Bone marrow (tissue), 2 donors: ENCODE data around the gene GCNA.
A peak's percentile ranks its signal among the peaks of the same experiment; 100 is the strongest.

ENCODE experiments used
- DNase-seq, 2 donors: peaks; one replicate each; lab custom pipeline; 2025; lab: John Stamatoyannopoulos, UW

Gene GCNA

DNA sequence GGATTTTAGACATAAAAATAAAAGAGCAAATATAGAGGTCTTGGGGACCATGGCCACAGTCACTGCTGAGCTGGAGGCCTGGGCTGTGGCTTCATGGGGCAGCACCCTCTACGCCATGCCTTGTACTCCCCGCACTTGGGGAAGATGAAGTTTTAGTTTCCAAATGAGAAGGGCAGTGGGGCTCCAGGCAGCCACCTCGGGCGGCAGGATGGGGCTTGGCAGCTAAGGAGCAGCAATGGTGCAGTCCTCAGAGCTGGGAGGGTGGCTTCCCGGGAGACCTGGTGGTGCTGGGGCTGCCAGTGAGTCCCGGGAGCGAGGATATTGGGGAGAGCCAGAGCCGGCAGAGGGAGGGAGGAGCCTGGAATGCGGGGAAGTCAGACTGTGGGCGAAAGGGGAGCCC, 37.7 kb downstream of the GCNA start:
- DNase-seq, result no peak

DNA sequence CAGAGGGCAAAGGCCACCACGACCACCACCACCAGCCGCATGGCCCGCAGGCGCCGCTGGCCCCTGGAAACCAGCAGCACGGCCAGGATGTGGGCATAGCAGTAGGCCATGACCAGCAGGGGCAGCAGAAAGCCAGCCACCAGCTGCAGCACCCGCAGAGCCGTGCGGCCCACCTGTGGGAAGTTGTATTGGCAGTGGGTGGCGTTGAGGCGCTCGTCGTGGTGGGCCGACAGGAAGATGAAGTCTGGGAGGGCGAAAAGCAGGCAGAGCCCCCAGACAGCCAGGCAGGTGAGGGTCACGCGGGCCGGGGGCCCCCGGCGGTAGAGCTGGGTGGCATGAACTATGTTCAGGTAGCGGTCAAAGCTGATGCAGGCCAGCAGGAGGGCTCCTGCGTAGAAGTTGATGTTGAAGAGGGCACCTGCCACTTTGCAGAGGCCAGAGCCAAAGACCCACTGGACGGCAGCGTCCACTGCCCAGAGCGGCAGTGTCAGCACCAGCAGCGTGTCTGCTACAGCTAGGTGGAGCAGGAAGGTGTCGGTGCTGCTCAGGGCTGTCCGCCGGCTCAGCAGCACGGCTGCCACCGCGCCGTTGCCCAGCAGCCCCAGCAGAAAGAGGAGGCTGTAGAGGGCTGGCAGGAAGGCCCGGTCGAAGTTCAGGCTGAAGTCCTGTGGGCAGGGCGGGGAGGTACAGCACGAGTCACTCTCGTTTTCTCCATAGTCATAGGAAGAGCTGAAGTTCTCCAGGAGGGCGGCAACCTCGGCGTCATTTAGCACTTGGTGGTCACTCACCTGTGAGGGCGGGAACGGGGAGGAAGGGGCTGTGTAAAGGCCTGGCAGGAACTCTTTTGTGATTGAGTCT, 38.7 kb downstream of the GCNA start:
- DNase-seq, result no peak

DNA sequence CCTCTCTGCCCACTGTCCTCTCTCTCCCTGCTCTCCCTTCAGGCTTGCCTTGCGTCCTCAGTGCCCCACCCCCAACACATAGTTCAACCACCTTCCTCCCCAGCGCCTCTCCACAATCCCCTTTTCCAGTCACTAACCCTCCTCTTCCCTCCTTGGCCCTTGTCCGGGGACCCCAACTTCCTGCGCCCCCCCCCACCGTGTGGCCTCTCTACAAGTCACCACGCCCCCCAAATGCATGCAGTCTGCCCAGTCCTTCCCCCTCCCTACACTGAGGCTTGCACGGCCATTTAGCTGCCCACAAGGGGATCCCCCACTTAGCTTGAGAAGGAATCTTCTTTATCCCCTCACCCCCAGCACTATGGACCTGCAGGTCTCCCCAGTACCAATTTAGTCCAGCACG, 39.5 kb downstream of the GCNA start:
- no peak for DNase-seq

DNA sequence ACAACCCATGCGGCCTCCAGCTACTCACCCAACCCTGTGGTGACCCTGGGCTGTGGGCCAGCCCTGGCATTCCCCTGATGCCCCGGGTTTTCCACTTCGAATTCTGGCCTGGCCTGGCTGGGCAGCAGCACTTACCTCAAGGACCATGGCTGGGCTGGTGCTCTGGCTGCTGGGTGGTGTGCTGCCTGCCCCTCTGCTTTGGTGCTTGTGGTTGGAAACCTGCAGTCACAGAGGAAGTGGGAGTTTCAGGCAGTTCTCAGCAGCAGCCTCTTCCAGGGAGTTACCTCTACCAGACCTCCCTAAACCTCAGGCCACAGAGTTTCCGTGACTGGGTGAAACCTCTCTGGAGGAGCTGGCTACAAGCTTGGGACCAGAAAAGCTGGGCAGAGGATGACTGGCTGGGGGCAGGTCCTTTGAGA, 40.1 kb downstream of the GCNA start, which contains the start of gene CXCR3:
CXCR3 (minus strand) TSS at position 209 of the 419 bp plus-strand sequence; CDS start at position 147, 62 bp downstream.
- peak in 1 of 2 donors; percentile 62 for DNase-seq

DNA sequence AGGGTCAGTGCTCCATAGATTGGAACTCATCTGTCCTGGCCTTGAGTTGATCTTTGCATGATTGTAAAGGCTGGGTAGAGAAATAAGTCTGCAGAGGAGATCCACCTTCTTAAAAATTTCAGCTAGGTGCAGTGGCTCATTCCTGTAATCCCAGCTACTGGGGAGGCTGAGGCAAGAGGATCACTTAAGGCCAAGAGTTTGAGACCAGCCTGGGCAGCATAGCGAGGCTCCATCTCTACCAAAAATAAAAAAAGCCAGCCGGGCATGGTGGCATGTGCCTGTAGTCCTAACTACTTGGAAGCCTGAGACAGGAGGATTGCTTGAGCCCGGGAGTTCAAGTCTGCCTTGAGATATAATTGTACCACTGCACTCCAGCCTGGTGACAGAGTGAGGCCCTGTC, 40.5 kb downstream of the GCNA start:
- no peak for DNase-seq

DNA sequence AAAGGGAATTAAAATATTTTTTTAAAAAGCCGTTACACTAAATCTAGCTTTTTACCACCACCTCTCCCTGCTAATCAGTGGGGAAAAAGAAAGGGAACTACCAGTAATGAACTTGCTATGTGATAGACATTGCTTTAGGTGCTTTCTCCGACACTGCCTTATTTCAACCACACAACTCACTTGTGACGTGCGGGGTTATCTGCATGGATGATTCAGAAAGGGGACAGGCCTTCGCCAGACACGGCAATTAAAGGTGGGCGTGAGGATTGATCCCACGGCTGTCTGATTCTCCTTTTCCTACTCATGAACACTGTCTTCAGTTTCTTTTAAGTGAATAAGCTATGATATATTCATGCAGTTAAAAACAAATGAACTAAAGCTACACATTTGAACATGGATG, 41.0 kb downstream of the GCNA start:
- no peak for DNase-seq

DNA sequence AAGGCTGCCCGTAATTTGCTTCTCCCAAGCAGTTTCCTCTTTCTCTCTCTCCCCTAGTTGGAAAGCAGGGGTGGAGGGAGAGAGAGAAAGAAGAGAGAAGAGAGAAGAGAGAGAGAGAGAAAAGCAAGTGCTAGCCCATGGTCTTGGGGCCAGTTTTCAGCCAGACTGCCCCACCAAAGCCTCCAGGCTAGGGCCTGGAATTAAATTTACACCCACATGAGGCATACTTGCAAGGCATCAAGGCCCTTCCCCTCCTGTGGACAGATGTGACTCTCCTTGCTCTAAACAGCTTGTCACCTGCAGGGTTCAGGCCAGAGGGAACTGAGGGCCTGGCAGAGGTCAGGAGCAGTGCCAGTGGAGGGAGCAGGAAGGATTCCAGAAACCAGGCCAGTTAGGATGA, 41.7 kb downstream of the GCNA start:
- DNase-seq, result no peak

DNA sequence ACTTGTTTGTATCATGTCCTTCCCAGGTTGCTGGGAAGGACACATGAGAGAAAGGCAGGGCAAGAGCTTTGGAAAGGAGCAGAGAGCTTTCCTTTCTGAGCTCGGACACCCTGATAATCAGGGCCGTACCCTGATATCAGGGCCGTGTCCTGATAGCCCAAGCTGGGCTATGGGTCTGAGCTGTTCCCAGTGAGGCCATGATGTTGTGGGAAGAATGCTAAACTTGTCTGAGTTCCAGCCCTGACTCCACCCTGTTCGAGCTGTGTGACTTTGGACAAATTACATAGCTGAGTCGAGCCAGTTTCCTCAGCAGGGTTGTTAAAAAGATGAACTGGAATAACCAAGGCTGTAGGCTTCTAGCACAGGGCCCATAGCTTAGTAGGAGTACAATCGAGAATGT, 43.4 kb downstream of the GCNA start:
- no peak for DNase-seq

DNA sequence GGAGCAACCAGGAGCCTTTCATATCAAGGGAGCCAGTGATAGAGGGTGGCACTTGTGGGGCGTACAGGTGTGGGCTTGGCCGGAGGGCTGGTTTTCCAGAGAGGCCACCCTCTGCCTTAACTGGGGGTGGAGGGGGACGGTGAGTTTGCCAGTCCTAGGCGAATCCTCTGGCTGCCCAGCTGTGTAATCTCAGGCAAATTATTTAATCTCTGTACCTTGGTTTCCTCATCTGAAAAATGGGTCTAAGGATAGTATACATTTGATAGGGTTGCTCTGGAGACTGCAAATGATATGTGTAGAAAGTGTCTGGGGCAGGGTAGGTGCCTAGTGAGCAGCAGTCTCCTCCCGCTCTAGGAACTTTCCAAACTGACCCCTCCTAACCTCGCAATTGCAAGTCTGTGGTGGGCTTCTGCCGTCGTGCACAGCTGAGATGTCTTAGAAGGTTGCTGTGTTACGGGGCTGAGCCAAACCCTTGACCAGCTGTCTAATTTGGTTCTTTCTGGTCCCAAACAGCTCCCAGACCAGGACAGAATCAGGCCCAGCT, 43.9 kb downstream of the GCNA start:
- no peak for DNase-seq

DNA sequence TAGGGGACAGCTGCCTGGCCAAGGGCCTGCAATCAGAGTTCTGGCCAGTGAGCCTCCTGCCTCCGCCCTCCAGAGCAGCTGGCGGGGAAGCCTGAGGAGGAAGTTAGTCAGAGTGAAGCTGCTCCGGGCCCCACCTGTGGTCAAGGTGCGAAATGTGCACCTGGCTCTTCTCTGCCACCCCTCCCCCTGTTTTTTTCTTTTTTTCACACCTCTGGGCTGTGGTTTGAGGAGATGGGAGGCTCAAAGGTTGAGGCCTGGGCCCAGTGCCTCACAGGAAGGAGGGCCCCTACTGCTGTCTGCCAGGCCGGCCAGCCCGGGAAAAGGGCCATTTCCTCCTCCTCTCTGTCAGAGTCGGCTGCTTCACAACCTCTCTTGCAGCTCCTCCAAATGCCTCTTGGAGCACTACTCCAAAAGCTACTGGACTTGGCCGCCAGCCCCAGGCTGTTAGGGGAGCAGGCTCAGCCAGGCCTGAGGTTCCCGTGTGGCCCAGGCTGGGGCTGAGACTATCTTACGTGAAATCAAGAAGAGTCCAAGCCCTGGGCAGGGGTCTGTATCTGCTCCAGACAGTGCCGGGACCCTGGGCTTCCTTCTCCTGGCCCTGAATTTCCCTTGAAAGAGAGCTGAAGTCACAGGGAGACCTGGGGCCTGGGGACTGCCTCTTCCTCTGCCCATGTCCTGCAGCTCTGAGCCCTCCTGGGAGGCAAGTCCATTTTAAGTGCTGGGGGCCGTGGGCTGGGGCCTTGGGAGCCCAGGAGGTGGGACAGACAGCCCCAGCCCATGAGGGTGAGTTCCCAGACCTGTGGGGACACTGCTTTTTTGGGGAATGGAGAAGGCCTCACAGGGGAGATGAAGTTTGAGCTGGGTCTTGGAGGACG, 44.6 kb downstream of the GCNA start:
- no peak for DNase-seq

DNA sequence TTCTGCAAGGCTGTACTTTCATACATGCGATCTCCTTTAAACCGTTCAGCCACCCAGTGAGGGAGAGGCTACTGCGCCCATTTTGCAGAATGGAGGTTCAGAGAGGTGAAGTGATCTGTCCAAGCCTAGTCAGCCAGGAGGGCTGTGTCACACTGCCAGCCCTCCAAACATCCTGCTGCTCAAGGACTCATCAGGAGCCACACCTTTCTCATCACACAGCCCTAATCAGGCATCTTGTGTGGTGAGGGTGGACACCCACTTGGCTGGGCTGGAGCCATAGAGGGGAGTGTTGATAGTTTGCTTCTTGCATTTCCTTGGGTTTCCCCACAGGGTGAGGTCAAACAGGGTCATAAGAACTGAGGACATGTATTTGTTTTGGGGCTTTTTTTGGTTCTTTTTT, 45.5 kb downstream of the GCNA start:
- no peak for DNase-seq

DNA sequence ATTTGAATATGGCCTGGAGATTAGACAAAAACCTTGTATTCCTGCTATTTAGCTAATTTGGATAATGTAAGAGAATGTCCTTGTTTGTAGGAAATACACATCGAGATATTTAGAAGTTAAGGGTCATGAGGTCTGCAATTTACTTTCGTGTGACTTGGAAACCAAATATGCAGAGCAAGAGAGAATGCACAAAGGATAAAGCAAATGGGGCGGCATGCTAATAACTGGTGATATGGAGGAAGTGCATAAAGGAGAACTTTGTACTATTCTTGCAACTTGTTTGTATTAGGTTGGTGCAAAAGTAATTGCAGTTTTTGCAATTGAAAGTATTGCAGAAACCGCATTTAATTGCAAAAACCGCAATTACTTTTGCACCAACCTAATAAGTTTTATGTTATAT, 47.2 kb downstream of the GCNA start:
- DNase-seq, result no peak

DNA sequence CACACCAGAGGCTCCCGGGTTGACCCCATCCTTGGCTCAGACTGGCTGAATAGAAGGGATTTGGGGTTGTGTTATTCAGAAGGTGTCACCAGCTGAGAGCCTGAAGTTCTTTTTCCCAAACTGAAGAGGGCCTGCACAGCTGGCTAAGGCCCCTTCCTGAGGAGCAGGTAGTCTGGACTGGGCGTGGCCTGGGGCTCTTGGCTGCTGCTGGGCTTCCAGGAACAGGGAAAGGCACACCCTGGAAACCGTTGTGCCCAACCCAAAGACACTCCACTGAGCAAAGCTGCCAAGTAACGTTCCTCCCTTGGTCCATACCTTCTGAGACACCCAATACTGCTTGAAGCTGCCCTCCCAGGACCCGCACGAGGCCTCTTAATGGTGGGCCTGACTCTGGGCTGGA, 48.3 kb downstream of the GCNA start:
- no peak for DNase-seq

DNA sequence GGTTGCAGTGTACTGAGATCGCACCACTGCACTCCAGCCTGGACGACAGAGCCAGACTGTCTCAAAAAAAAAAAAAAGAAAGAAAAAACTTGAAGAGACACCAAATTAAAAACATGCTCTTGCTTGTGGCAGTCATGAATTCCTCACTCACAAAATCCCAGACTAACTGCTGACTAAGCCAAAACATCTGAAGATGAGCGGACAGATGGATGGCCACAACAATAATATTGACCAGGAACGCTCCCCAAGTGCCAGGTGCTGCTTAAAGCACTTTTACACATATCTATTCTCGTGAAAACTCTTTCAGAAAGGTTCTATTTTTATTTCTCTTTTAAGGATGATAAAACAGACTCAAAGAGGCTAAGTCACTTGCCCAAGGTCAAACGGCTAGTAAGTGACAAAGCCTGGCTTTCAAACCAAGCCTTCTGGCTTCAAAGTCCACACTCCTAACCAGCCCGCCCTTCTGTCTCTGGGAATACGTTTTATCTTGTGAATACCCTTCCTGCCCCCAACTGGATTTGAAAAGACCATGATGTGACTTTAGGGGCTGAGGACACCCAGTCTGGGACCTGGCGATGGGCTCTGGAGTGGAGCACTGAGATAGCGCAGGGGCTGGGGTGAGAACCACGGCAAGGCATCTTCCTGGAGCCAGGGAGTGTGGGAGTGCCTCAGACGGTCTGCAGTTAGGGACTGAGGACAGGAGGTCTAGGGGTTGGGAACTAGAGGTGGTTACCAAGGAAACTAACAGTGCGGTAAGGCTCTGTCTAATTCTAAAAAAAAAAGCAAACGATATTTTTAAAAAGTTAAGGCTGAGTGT, 49.6 kb downstream of the GCNA start:
- no peak for DNase-seq

DNA sequence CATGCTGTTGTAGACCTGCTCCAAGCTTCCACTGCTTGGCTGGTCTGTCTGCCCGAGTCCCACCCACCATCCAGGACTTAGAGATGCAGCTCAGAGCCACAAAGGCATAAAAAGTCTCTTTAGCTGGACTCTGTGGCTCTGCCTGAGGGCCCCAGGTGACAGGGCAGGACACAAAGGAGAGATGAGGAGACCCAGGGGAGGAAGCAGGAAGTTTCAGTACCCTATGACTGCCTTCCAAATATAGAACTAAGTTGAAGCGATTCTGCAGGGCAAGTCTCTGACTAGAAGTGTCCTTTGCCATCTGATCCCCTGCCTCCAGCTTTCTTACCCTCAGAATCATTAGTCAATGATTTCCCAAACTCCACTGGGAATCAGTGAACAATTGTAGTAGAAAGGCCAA, 51.2 kb downstream of the GCNA start:
- DNase-seq, result no peak

DNA sequence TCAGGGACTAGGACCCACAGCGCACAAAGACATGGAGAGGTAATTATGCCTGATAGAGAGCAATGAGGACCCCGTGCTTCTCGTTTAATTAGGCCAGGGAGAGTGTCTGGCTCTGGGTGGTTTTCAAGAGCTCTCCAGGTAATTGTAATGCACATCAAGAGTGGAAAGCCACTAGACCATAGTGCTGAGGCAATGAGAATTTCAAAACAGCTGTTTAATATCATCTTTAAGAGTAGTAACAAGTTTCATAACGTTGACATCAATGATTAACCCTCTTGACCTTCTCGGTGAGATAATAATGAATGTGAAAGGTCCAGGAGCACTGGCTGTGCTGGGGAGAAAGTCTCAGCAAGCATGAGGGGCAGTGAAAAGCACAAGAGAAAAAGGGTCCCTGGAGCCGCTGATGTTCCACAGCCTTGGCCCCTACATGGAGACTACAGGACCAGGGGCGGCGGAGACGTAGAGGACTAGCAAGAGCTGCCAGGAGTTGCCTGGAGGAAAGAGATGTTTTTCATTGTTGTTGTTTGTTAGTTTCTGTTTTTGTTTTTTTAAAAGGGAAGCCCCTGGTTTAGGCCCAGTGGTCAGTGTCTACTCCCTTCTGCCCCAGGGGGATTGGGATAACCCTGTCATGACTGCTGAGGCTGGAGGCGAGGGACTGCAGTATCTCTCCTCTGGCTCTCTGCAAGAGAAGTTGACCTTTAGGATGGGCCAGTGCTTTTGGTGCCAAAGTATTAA, 54.9 kb downstream of the GCNA start:
- DNase-seq, result no peak

DNA sequence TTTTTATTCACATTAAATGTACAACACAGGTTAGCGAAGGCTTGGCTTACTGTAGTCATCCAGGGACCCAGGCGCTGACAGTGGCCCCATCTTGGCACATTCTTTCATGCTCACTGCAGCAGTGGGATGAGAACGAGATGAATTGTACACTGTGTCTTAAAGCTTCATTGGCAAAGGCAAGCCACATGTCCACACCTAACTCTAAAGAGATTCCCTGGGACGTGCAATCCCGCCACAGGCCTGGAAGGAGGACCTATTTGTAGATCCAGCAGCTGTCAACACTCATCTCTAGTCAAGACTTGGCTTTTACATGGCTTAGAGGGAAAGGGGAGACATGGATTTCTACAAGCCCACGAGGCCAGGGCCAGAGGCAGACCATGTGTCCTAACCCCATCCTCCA, 56.1 kb downstream of the GCNA start:
- no peak for DNase-seq

DNA sequence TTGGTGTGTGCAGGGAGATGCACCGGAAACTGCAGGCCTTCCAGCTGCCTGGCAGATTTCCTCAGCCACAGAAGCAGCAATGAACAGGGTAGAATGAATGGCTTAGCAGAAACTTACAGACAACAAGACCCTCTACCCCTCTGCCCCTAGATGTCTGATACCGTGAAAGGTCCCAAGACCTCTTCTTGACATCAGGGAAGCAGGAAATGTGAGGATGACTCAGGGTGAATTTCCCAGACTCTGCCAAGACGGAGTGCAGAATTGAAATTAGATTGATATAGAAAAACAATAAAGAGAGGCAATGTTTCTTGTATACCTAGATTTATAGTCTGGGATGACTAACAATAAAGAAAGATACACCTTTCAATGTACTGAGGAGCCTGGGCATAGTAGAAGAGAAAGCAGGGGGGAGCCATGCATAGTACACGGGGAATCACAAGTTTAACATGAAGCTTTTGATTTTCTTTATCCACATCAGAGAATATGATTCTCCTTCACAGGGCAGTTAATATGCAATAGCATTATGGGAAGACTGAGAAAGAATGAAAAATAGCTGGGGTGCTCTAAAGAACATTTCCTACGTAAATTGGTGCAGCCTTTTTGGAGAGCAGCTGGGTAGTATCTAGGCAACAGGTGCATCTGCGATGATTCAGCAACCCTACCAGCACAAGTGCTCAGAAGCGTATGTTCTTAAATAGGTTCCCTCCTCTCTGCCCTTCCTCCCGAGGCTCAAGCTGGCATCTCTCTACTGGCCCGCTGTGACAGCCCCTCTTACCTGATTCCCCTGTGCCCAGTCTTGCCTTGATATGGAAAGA, 58.4 kb downstream of the GCNA start:
- DNase-seq, result no peak

DNA sequence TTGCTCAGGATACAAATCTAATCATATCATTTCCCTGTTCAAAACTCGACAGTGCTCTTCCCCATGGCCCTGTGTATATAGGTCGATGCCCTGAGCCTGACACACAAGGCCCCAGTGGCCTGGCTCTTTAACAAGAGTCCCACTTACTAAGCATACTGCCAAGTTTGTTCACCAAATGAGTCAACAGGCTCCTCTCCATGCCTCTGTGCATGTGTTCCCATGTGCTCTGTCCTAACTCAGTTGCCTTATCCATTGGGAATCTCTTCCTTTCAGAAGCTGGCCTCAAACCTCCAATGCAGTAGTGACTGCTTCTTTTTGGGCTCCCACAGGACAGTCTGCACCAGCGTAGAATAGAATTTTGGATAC, 59.0 kb downstream of the GCNA start:
- no peak for DNase-seq

DNA sequence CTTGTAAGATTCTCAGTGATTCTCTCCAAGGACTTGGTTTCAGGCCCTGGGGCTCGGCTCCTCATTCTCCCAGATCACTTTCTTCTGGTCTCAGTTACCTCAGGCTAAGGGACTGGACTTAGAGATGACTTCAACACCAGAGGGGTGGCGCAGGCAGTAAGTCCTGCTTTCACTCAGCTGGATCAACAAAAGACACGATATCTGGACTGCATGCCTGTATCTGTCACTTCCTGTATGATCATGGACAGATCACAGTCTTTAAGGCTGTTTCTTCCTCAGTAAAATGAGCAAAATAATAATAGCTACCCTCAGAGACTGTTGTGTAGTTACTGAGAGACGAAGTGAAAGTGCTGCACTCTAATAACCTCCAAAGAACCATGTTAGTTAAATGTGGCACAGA, 59.6 kb downstream of the GCNA start:
- no peak for DNase-seq
